ENCODE results near the gene SLC22A31. TPM values are rescaled to one million over a fixed set of nuclear protein-coding genes. Genes with fewer than 3 reads are reported as not detected.
"Not testable (repeated sequence)": the region's sequence is repeated elsewhere in the genome, so short reads cannot be mapped to it uniquely, and the experiment has no call there.

SLC22A31 gene
- total RNA-seq, 6 donors from 2014 or later = 71.0 to 320 (median 174) TPM

- Histone ChIP-seq H3K27me3 (peaks cover 0 to 16% (median 6%) of the 10 kb centered on the region in 4 donors), H3K4me3 (no peak overlapping the region), H3K9me3 (no peaks in the 10 kb centered on the region), H3K36me3 (no peaks in the 10 kb centered on the region), H3K27ac (no peak overlapping the region), H3K4me1 (peaks cover 14 to 39% (median 35%) of the 10 kb centered on the region in 4 donors)
- WGBS, 2 donors = 92% methylated on average over 18 of the region's 21 CpGs; no CpG with 5 or more reads in 1 of the 2 donors
- ATAC-seq (ENCODE audit: low FRiP score in 2 of 2) (no peak), DNase-seq (peak in 1 of 2 donors; percentile 82)
- no peak for TF ChIP-seq EP300 (IDR thresholded peaks at IDR 0.05)
- no peak for TF ChIP-seq POLR2A (IDR thresholded peaks at IDR 0.05)
- no peak for TF ChIP-seq CTCF (IDR thresholded peaks at IDR 0.05)
- no peak for TF ChIP-seq POLR2AphosphoS5 (IDR thresholded peaks at IDR 0.05)
Observed at GRCh38 chr16:89195521-89196171, 4.7 kb downstream of the SLC22A31 start.

GRCh38 chr16:89194340-89195311, 5.7 kb downstream of the SLC22A31 start:
- Histone ChIP-seq H3K9me3 (no peaks in the 10 kb centered on the region), H3K36me3 (no peaks in the 10 kb centered on the region), H3K27ac (no peak overlapping the region), H3K4me3 (no peak overlapping the region), H3K4me1 (peaks cover 6 to 30% (median 25%) of the 10 kb centered on the region in 4 donors), H3K27me3 (peaks cover 0 to 6% (median under 1%) of the 10 kb centered on the region in 4 donors)
- 85 to 88% methylated on average over 21 to 34 of the region's 45 CpGs for WGBS, 2 donors
- TF ChIP-seq POLR2A (IDR thresholded peaks at IDR 0.05) (no peak), CTCF (IDR thresholded peaks at IDR 0.05) (no peak), EP300 (IDR thresholded peaks at IDR 0.05) (no peak)
- no peak for ATAC-seq (ENCODE audit: low FRiP score in 2 of 2)
- peak; percentile 20 to 74 for DNase-seq

- peak in 1 of 2 donors; percentile 84 for DNase-seq
- H3K27ac ChIP-seq = peak overlapping the region in 1 of 4 donors; percentile 56
- no peaks in the 10 kb centered on the region for H3K27me3 ChIP-seq
- H3K36me3 ChIP-seq = no peaks in the 10 kb centered on the region
- TF ChIP-seq EP300 (IDR thresholded peaks at IDR 0.05) = no peak
- TF ChIP-seq POLR2A (IDR thresholded peaks at IDR 0.05) = peak in 1 of 4 donors; percentile 12
- peak in 1 of 6 experiments; percentile 11 for TF ChIP-seq CTCF (IDR thresholded peaks at IDR 0.05)
- ATAC-seq (ENCODE audit: low FRiP score in 2 of 2) = no peak
- no peaks in the 10 kb centered on the region for H3K9me3 ChIP-seq
- peaks cover 6 to 24% (median 18%) of the 10 kb centered on the region in 4 donors for H3K4me1 ChIP-seq
- WGBS, 2 donors = 66 to 77% methylated on average over 6 to 38 of the region's 38 CpGs
- H3K4me3 ChIP-seq = peak overlapping the region in 3 of 4 donors; percentile 22 to 33 (median 28)
Observed at GRCh38 chr16:89193576-89194293, 6.6 kb downstream of the SLC22A31 start.

- ATAC-seq (ENCODE audit: low FRiP score in 2 of 2) = peak; percentile 42 to 86
- peak; percentile 89 for DNase-seq
- Histone ChIP-seq H3K27ac (peak overlapping the region in 1 of 4 donors; percentile 56), H3K9me3 (no peaks in the 10 kb centered on the region), H3K4me3 (peak overlapping the region in 3 of 4 donors; percentile 22 to 33 (median 28)), H3K4me1 (peaks cover 6 to 24% (median 17%) of the 10 kb centered on the region in 4 donors), H3K27me3 (no peaks in the 10 kb centered on the region), H3K36me3 (no peaks in the 10 kb centered on the region)
- WGBS, 2 donors = 6 to 13% methylated on average over 16 to 28 of the region's 39 CpGs
- TF ChIP-seq EP300 (IDR thresholded peaks at IDR 0.05) (no peak), CTCF (IDR thresholded peaks at IDR 0.05) (no peak), POLR2A (IDR thresholded peaks at IDR 0.05) (no peak), POLR2AphosphoS5 (IDR thresholded peaks at IDR 0.05) (no peak)
Observed at GRCh38 chr16:89192956-89193575, 7.3 kb downstream of the SLC22A31 start.

- Histone ChIP-seq H3K4me3 (peak overlapping the region; percentile 10 to 51 (median 50)), H3K4me1 (peaks cover 6 to 24% (median 17%) of the 10 kb centered on the region in 4 donors)
- H3K27me3 ChIP-seq, H3K27ac ChIP-seq, H3K36me3 ChIP-seq, H3K9me3 ChIP-seq: not testable (repeated sequence)
- ATAC-seq (ENCODE audit: low FRiP score in 2 of 2) (peak in 1 of 2 donors; percentile 20), DNase-seq (peak; percentile 82 to 89)
- 0% methylated on average over 4 to 34 of the region's 63 CpGs for WGBS, 2 donors
Observed at GRCh38 chr16:89192186-89192955, 8.0 kb downstream of the SLC22A31 start.
